Hepatocyte (in vitro differentiated cells): ENCODE measurements around the gene DCTN2.

ENCODE experiments used
- EZH2 ChIP-seq: fragments of 200-600 bp; sonication (generic); IDR thresholded peaks from 2 replicates; pipeline ENCODE4 v1.6.1; 2016; ENCODE audit warnings: antibody characterized with exemption, mild to moderate bottlenecking, borderline replicate concordance
- EZH2phosphoT487 ChIP-seq: fragments of 200-600 bp; sonication (generic); IDR thresholded peaks from one replicate; pipeline ENCODE4 v1.6.1; 2018; ENCODE audit warnings: antibody characterized with exemption, mild to moderate bottlenecking, low read depth, moderate library complexity; ENCODE audit not compliant: unreplicated experiment, severe bottlenecking
- TF ChIP-seq, protein P1 (sequence below): fragments of 200-600 bp; sonication (generic); IDR thresholded peaks from 2 replicates; pipeline ENCODE4 v1.5.1; 2016; ENCODE audit warnings: antibody characterized with exemption, mild to moderate bottlenecking; ENCODE audit not compliant: poor library complexity

DNA sequence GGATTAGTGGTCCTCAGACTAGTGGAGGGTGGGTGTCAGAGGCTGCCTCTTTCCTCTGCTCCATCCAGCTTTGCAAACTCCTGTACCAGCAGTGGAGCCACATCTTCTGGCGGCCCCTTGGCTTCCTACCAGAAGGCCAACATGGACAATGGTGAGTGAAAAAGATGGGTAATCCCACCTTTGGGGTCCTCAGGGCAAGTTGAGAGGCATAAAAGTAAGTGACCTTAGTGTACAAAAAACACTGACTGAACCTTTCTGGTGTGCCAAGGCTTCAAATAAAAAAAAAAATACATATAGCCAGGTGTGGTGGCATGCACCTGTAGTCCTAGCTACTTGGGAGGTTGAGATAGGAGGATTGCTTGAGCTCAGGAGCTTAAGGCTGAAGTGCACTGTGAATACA, 34.8 kb upstream of the DCTN2 start:
- TF ChIP-seq, protein P1, sequence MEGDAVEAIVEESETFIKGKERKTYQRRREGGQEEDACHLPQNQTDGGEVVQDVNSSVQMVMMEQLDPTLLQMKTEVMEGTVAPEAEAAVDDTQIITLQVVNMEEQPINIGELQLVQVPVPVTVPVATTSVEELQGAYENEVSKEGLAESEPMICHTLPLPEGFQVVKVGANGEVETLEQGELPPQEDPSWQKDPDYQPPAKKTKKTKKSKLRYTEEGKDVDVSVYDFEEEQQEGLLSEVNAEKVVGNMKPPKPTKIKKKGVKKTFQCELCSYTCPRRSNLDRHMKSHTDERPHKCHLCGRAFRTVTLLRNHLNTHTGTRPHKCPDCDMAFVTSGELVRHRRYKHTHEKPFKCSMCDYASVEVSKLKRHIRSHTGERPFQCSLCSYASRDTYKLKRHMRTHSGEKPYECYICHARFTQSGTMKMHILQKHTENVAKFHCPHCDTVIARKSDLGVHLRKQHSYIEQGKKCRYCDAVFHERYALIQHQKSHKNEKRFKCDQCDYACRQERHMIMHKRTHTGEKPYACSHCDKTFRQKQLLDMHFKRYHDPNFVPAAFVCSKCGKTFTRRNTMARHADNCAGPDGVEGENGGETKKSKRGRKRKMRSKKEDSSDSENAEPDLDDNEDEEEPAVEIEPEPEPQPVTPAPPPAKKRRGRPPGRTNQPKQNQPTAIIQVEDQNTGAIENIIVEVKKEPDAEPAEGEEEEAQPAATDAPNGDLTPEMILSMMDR = no peak
- no peak for TF ChIP-seq EZH2
- TF ChIP-seq EZH2phosphoT487 = no peak
